AG09309 (cell line): ENCODE data around the gene OR52J3.

Experiments used
- DNase-seq: peaks from one replicate; pipeline ENCODE4 v3.0.0-alpha.2; 2010; ENCODE audit warnings: low read depth
- H3K4me3 ChIP-seq: 2 replicates; pipeline ENCODE4 v1.5.1; 2011; ENCODE audit warnings: mild to moderate bottlenecking, low read depth, low read length, moderate library complexity; ENCODE audit not compliant: control insufficient read depth
- TF ChIP-seq, protein P1 (sequence below): IDR thresholded peaks from 2 replicates; pipeline ENCODE4 v1.5.1; 2011; ENCODE audit warnings: mild to moderate bottlenecking, low read depth, low read length, inconsistent platforms; ENCODE audit not compliant: insufficient read depth, control insufficient read depth; ENCODE audit errors: missing control alignments

OR52J3 gene

GRCh38 chr11:5090668-5091067 lies 44.3 kb downstream of the OR52J3 start:
- no peak overlapping the region for H3K4me3 ChIP-seq
- no peak for DNase-seq
- TF ChIP-seq, protein P1, sequence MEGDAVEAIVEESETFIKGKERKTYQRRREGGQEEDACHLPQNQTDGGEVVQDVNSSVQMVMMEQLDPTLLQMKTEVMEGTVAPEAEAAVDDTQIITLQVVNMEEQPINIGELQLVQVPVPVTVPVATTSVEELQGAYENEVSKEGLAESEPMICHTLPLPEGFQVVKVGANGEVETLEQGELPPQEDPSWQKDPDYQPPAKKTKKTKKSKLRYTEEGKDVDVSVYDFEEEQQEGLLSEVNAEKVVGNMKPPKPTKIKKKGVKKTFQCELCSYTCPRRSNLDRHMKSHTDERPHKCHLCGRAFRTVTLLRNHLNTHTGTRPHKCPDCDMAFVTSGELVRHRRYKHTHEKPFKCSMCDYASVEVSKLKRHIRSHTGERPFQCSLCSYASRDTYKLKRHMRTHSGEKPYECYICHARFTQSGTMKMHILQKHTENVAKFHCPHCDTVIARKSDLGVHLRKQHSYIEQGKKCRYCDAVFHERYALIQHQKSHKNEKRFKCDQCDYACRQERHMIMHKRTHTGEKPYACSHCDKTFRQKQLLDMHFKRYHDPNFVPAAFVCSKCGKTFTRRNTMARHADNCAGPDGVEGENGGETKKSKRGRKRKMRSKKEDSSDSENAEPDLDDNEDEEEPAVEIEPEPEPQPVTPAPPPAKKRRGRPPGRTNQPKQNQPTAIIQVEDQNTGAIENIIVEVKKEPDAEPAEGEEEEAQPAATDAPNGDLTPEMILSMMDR, result no peak

GRCh38 chr11:5092821-5093585 lies 46.7 kb downstream of the OR52J3 start:
- DNase-seq, result no peak
- H3K4me3 ChIP-seq, result no peak overlapping the region
- TF ChIP-seq, protein P1, result no peak

- H3K4me3 ChIP-seq, result no peak overlapping the region
- DNase-seq, result no peak
- TF ChIP-seq, protein P1, result no peak
These were observed 49.7 kb downstream of the OR52J3 start for GRCh38 chr11:5096011-5096410.
